ENCODE data around the gene SLC9B2. TPM values are rescaled to one million over a fixed set of nuclear protein-coding genes. Genes with fewer than 3 reads are reported as not detected.

SLC9B2 gene
- total and polyA plus RNA-seq, 2 donors (not counting 1 experiment from before 2014, with no cell fraction given), result 16.4 to 37.6 TPM

- TF ChIP-seq, protein P1, sequence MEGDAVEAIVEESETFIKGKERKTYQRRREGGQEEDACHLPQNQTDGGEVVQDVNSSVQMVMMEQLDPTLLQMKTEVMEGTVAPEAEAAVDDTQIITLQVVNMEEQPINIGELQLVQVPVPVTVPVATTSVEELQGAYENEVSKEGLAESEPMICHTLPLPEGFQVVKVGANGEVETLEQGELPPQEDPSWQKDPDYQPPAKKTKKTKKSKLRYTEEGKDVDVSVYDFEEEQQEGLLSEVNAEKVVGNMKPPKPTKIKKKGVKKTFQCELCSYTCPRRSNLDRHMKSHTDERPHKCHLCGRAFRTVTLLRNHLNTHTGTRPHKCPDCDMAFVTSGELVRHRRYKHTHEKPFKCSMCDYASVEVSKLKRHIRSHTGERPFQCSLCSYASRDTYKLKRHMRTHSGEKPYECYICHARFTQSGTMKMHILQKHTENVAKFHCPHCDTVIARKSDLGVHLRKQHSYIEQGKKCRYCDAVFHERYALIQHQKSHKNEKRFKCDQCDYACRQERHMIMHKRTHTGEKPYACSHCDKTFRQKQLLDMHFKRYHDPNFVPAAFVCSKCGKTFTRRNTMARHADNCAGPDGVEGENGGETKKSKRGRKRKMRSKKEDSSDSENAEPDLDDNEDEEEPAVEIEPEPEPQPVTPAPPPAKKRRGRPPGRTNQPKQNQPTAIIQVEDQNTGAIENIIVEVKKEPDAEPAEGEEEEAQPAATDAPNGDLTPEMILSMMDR (IDR thresholded peaks at IDR 0.05), result no peak
- TF ChIP-seq EZH2 (IDR thresholded peaks at IDR 0.05; ENCODE audit: borderline replicate concordance, insufficient read depth, low read depth, low read length, poor library complexity, severe bottlenecking), result no peak
- intact Hi-C loops (cut with micrococcal nuclease), result no loop called here
- no peaks in the 10 kb centered on the region for H3K36me3 ChIP-seq (replicated peaks in 1 of 2; ENCODE audit: control extremely low read depth in 1 of 2, control insufficient read depth in 1 of 2, extremely low read depth in 1 of 2, insufficient read depth in 2 of 2, low read length in 1 of 2)
- Mint-ChIP-seq H3K27ac (no peak overlapping the region), H3K4me3 (no peak overlapping the region), H3K4me1 (no peaks in the 10 kb centered on the region), H3K9me3 (ENCODE audit: insufficient read depth) (no peaks in the 10 kb centered on the region), H3K27me3 (no peaks in the 10 kb centered on the region)
- no peaks in the 10 kb centered on the region for H3K9me3 ChIP-seq (ENCODE audit: control extremely low read depth in 1 of 3, control insufficient read depth in 2 of 3, insufficient read depth in 1 of 3, low read length in 2 of 3)
- no peak overlapping the region for H2AFZ ChIP-seq (ENCODE audit: insufficient read depth, low read depth, low read length, poor library complexity, severe bottlenecking)
- no peaks in the 10 kb centered on the region for H3K79me2 ChIP-seq (ENCODE audit: control insufficient read depth, insufficient read depth, low read length)
- CTCF ChIA-PET, result interaction anchor here (1.3 kb wide), 1 partner anchor 9 kb away, joined by 4 read pairs; the partner anchor contains the start of gene BDH2
- POLR2A ChIA-PET, result no interaction called here
- DNase-seq (no peak), ATAC-seq (ENCODE audit: low read depth) (no peak)
- no peaks in the 10 kb centered on the region for H4K20me1 ChIP-seq (ENCODE audit: control insufficient read depth, insufficient read depth, low read length, poor library complexity, severe bottlenecking)
- H3K4me2 ChIP-seq (replicated peaks; ENCODE audit: low read depth, low read length, poor library complexity, severe bottlenecking), result no peak overlapping the region
- no peak overlapping the region for H3K4me3 ChIP-seq (ENCODE audit: control extremely low read depth in 1 of 5, extremely low read depth in 1 of 5, insufficient read depth in 1 of 5, low read depth in 2 of 5, low read length in 4 of 5)
- no peak overlapping the region for H3K27ac ChIP-seq (ENCODE audit: low read length in 2 of 2)
- H3K27me3 ChIP-seq (replicated peaks in 1 of 4; ENCODE audit: control extremely low read depth in 1 of 4, control insufficient read depth in 3 of 4, insufficient read depth in 4 of 4, low read length in 3 of 4), result no peaks in the 10 kb centered on the region
- H3K4me1 ChIP-seq (ENCODE audit: control insufficient read depth in 2 of 2, insufficient read depth in 2 of 2, low read length in 2 of 2), result no peaks in the 10 kb centered on the region
- 100% methylated on average over 1 of the region's 4 CpGs for WGBS (ENCODE audit: insufficient coverage)
- H3K9ac ChIP-seq (ENCODE audit: low read length), result no peak overlapping the region
Observed at GRCh38 chr4:103108542-103108941, 32.0 kb upstream of the SLC9B2 start.

GRCh38 chr4:103105558-103106356, 29.2 kb upstream of the SLC9B2 start:
- TF ChIP-seq EZH2 (IDR thresholded peaks at IDR 0.05; ENCODE audit: borderline replicate concordance, insufficient read depth, low read depth, low read length, poor library complexity, severe bottlenecking), result no peak
- TF ChIP-seq, protein P1 (IDR thresholded peaks at IDR 0.05), result no peak
- H3K79me2 ChIP-seq (ENCODE audit: control insufficient read depth, insufficient read depth, low read length), result no peaks in the 10 kb centered on the region
- H3K9ac ChIP-seq (ENCODE audit: low read length), result no peak overlapping the region
- no peaks in the 10 kb centered on the region for H3K4me1 ChIP-seq (ENCODE audit: control insufficient read depth in 2 of 2, insufficient read depth in 2 of 2, low read length in 2 of 2)
- no peak for DNase-seq
- WGBS (ENCODE audit: insufficient coverage), result no CpG with 5 or more reads among the region's 2 CpGs
- H3K9me3 ChIP-seq (ENCODE audit: control extremely low read depth in 1 of 3, control insufficient read depth in 2 of 3, insufficient read depth in 1 of 3, low read length in 2 of 3), result no peaks in the 10 kb centered on the region
- H3K27me3 Mint-ChIP-seq, result no peaks in the 10 kb centered on the region
- no peaks in the 10 kb centered on the region for H3K27me3 ChIP-seq (replicated peaks in 1 of 4; ENCODE audit: control extremely low read depth in 1 of 4, control insufficient read depth in 3 of 4, insufficient read depth in 4 of 4, low read length in 3 of 4)
- H3K4me2 ChIP-seq (replicated peaks; ENCODE audit: low read depth, low read length, poor library complexity, severe bottlenecking), result no peak overlapping the region
- intact Hi-C loops (cut with micrococcal nuclease), result no loop called here
- ATAC-seq (ENCODE audit: low read depth), result no peak
- H3K36me3 ChIP-seq (replicated peaks in 1 of 2; ENCODE audit: control extremely low read depth in 1 of 2, control insufficient read depth in 1 of 2, extremely low read depth in 1 of 2, insufficient read depth in 2 of 2, low read length in 1 of 2), result no peaks in the 10 kb centered on the region
- H3K27ac Mint-ChIP-seq, result no peak overlapping the region
- no peak overlapping the region for H3K4me3 Mint-ChIP-seq
- H3K4me3 ChIP-seq (ENCODE audit: control extremely low read depth in 1 of 5, extremely low read depth in 1 of 5, insufficient read depth in 1 of 5, low read depth in 2 of 5, low read length in 4 of 5), result no peak overlapping the region
- POLR2A ChIA-PET, result no interaction called here
- H2AFZ ChIP-seq (ENCODE audit: insufficient read depth, low read depth, low read length, poor library complexity, severe bottlenecking), result no peak overlapping the region
- H3K27ac ChIP-seq (ENCODE audit: low read length in 2 of 2), result no peak overlapping the region
- H3K9me3 Mint-ChIP-seq (ENCODE audit: insufficient read depth), result no peaks in the 10 kb centered on the region
- no peaks in the 10 kb centered on the region for H4K20me1 ChIP-seq (ENCODE audit: control insufficient read depth, insufficient read depth, low read length, poor library complexity, severe bottlenecking)
- CTCF ChIA-PET, result no interaction called here
- no peaks in the 10 kb centered on the region for H3K4me1 Mint-ChIP-seq

All from B cell (primary cell).